Kidney (tissue), 14 donors: ENCODE measurements around the gene F12. TPM values are rescaled to one million over a fixed set of nuclear protein-coding genes. Genes with fewer than 3 reads are reported as not detected.
A peak's percentile ranks its signal among the peaks of the same experiment; 100 is the strongest.

Experiments
- DNase-seq, 5 donors: peaks; one replicate each; pipeline ENCODE4 v3.0.0-alpha.2; 2013 to 2020
- FAIRE-seq: peaks from 2 replicates; lab custom pipeline; 2012; peaks lifted over from hg19 to GRCh38; lab: Jason Lieb, UNC
- H3K27ac ChIP-seq, 2 donors: one replicate each; pipeline ENCODE4 v1.7.0; 2013; ENCODE audit warnings: low read depth in 2 of 2, low read length in 2 of 2, inconsistent platforms in 1 of 2
- H3K27me3 ChIP-seq: one replicate; pipeline ENCODE4 v1.7.1; 2013; ENCODE audit warnings: low read length, inconsistent platforms; ENCODE audit not compliant: control insufficient read depth, insufficient read depth
- H3K36me3 ChIP-seq, 3 donors: one replicate each; pipeline versions ENCODE4 v1.7.0 to v1.7.1; 2013; ENCODE audit warnings: low read length in 3 of 3, control low read depth in 1 of 3, inconsistent platforms in 1 of 3; ENCODE audit not compliant: insufficient read depth in 3 of 3, control insufficient read depth in 2 of 3
- H3K4me1 ChIP-seq, 3 donors: one replicate each; pipeline versions ENCODE4 v1.7.0 to v1.7.1; 2013; ENCODE audit warnings: low read length in 3 of 3, inconsistent platforms in 1 of 3, low read depth in 1 of 3; ENCODE audit not compliant: control insufficient read depth in 2 of 3, insufficient read depth in 2 of 3
- H3K4me3 ChIP-seq, 3 donors: one replicate each; pipeline versions ENCODE4 v1.7.0 to v1.8.1; 2013; ENCODE audit warnings: low read length in 3 of 3, control low read depth in 1 of 3, inconsistent platforms in 1 of 3
- H3K9ac ChIP-seq, 3 donors: one replicate each; pipeline versions ENCODE4 v1.7.0 to v1.7.1; 2013; ENCODE audit warnings: low read length in 3 of 3, control low read depth in 1 of 3, inconsistent platforms in 1 of 3
- H3K9me3 ChIP-seq, 3 donors: one replicate each; pipeline versions ENCODE4 v1.7.0 to v1.7.1; 2013; ENCODE audit warnings: low read length in 3 of 3, control low read depth in 1 of 3, inconsistent platforms in 1 of 3; ENCODE audit not compliant: control insufficient read depth in 2 of 3, insufficient read depth in 1 of 3
- intact Hi-C: fragments of 100-400 bp; cut with DNase I; formaldehyde crosslinking; loops from one replicate; pipeline ENCODE4 v1.11.1; 2022
- polyA plus RNA-seq: library from polyadenylated mRNA; stranded (reverse); fragments of 350-450 nt; fragmentation: Illumina TruSeq; extraction: RNeasy Lipid Tissue Mini Kit (QIAGEN cat#74804); gene quantifications from one replicate; pipeline ENCODE4 v1.2.3, GENCODE V29; 2014; ENCODE audit warnings: low read depth, low replicate concordance; ENCODE audit not compliant: insufficient read depth
- total RNA-seq: library from RNA; stranded (reverse); fragmentation: NEBNext Ultra II Directional; extraction: Animal tissue kit (Norgen Biotek cat#: 25700); gene quantifications from one replicate; pipeline ENCODE4 v1.2.1, GENCODE V29; 2021
- TF ChIP-seq, protein P1 (sequence below): IDR thresholded peaks from 3 replicates; pipeline ENCODE4 v1.5.1; 2012; ENCODE audit warnings: mild to moderate bottlenecking, moderate library complexity, borderline replicate concordance; ENCODE audit not compliant: insufficient read depth; ENCODE audit errors: extremely low read depth
- donor health status: control.
- donor health status: control.
- donor health status: control.
- donor health status: control.
- donor health status: control.
- donor health status: DM: yes; HTN: yes; CAD: no.
- donor health status: Normal renal cell carcinoma (clear cell type).

F12 gene
- total and polyA plus RNA-seq, 2 donors from 2014 or later, result 3.1 to 4.2 TPM

DNA sequence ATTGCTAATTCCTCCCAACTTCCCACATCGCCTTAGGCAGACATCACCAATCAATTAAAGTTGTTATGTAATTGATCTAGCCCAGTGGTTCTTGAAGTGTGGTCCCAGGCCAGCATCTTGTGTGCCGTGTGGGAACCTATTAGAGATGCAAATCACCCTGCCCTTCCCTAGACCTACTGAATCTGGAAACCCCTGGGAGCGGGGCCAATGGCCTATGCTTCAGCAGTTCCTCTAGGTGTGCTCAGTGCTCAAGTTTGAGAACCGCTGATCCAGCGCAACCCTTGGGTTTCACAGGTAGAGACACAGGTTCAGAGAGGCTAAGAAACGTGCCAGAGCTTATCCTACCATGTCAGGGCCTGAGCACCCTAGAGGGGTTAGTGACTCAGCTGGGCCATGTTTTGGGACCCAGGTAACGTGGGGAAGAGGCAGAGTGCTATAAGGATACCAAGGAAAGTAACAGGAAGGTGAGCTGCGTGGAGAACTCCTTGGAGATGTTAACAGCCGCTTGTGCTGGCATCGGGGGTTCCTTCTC, 20.8 kb downstream of the F12 start:
- FAIRE-seq (no peak), DNase-seq (no peak)
- Histone ChIP-seq H3K27ac (peak overlapping the region in 1 of 2 donors; percentile 7), H3K9ac (no peak overlapping the region), H3K4me1 (peaks cover 0 to 18% (median 0%) of the 10 kb centered on the region in 3 donors), H3K36me3 (peaks cover 0 to 4% (median 2%) of the 10 kb centered on the region in 3 donors), H3K9me3 (no peaks in the 10 kb centered on the region), H3K27me3 (no peaks in the 10 kb centered on the region), H3K4me3 (peak overlapping the region in 2 of 3 donors; percentile 19 to 42)
- intact Hi-C loops, result no loop called here
- TF ChIP-seq, protein P1, sequence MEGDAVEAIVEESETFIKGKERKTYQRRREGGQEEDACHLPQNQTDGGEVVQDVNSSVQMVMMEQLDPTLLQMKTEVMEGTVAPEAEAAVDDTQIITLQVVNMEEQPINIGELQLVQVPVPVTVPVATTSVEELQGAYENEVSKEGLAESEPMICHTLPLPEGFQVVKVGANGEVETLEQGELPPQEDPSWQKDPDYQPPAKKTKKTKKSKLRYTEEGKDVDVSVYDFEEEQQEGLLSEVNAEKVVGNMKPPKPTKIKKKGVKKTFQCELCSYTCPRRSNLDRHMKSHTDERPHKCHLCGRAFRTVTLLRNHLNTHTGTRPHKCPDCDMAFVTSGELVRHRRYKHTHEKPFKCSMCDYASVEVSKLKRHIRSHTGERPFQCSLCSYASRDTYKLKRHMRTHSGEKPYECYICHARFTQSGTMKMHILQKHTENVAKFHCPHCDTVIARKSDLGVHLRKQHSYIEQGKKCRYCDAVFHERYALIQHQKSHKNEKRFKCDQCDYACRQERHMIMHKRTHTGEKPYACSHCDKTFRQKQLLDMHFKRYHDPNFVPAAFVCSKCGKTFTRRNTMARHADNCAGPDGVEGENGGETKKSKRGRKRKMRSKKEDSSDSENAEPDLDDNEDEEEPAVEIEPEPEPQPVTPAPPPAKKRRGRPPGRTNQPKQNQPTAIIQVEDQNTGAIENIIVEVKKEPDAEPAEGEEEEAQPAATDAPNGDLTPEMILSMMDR, result no peak

DNA sequence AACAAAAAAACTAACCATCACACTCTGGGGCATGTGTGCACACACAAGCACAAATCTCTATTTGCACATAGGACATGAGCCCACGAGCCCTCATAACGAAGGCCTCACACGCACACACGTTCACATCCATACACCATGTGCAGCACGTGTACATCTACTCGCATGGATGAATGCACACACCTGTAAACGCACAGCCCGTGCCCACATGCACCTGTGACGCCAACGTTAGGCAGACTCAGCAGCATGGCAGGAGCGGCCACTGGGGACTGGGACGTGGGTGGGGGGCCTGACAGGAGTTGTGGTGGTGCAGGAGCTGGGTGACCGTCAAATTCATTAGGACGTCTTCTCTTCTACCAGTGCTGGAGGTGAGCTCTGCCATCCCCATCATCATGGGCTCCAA, 22.0 kb downstream of the F12 start:
- Histone ChIP-seq H3K4me3 (peak overlapping the region; percentile 31 to 70 (median 42)), H3K4me1 (peaks cover 0 to 18% (median 0%) of the 10 kb centered on the region in 3 donors), H3K36me3 (peaks cover 0 to 4% (median 2%) of the 10 kb centered on the region in 3 donors), H3K9ac (no peak overlapping the region), H3K27me3 (no peaks in the 10 kb centered on the region), H3K9me3 (no peaks in the 10 kb centered on the region), H3K27ac (no peak overlapping the region)
- FAIRE-seq (no peak), DNase-seq (no peak)
- intact Hi-C loops, result no loop called here
- TF ChIP-seq, protein P1, result no peak

DNA sequence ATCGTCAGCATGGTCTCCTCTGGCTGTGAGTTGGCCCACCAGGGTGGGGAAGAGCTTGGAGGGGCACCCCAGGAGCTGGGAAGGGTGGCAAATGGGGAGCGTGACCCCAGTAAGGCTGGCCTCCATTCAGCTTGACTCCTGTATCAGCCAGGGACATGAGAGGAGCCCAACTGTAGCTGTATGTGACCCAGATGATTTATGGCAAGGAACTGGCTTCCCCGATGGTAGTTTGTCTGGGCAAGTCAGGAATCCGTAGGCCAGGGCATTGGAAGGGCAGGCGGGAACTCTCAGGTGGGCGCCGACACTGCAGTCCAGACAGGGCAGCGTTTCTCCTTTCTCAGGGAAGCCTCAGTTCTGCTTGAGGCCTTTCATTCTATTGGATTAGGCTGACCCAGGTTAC, 22.8 kb downstream of the F12 start:
- intact Hi-C loops, result no loop called here
- Histone ChIP-seq H3K27me3 (no peaks in the 10 kb centered on the region), H3K27ac (no peak overlapping the region), H3K9ac (peak overlapping the region in 1 of 3 donors; percentile 19), H3K9me3 (no peaks in the 10 kb centered on the region), H3K36me3 (peaks cover 0 to 4% (median 2%) of the 10 kb centered on the region in 3 donors), H3K4me1 (peaks cover 0 to 18% (median 0%) of the 10 kb centered on the region in 3 donors), H3K4me3 (peak overlapping the region; percentile 20 to 70 (median 56))
- TF ChIP-seq, protein P1, result no peak
- DNase-seq, result no peak
- no peak for FAIRE-seq

DNA sequence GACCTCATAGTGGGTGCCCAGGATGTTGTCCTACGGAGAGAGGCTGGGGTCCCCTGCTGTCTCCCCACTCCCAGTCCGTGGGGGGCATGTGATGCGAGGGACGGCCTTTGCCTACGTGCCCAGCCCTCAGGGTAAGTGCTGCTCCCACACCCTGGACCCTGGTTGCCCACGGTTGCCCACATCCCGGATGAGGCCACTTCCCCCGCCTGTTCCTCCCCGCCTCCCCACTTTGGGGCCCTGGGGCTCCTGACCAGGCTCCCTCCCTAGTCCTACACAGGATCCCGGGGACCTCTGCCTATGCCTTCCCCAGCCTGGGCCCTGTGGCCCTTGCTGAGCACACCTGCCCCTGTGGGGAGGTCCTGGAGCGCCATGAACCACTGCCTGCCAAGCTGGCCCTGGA, 23.6 kb downstream of the F12 start:
- Histone ChIP-seq H3K36me3 (peaks cover 0 to 4% (median 2%) of the 10 kb centered on the region in 3 donors), H3K27ac (no peak overlapping the region), H3K9ac (no peak overlapping the region), H3K4me3 (peak overlapping the region; percentile 53 to 70 (median 56)), H3K9me3 (no peaks in the 10 kb centered on the region), H3K27me3 (no peaks in the 10 kb centered on the region), H3K4me1 (peaks cover 0 to 18% (median 0%) of the 10 kb centered on the region in 3 donors)
- FAIRE-seq, result no peak
- intact Hi-C loops, result no loop called here
- no peak for DNase-seq
- TF ChIP-seq, protein P1, result no peak
